GM18861 (cell line): Measurements from ENCODE around the gene ZNF154.
"Not testable (repeated sequence)": the region's sequence is repeated elsewhere in the genome, so short reads cannot be mapped to it uniquely, and the experiment has no call there.

ENCODE experiments used
- ATAC-seq: cut with Tn5 transposase; IDR thresholded peaks from one replicate; pipeline ENCODE4 v1.9.1; 2021; ENCODE audit not compliant: unreplicated experiment

Gene ZNF154

GRCh38 chr19:57708641-57709361, at the start of gene ZNF154:
ZNF154 (minus strand) TSS chr19:57709204; CDS start chr19:57708971, 233 bp downstream.
- ATAC-seq, result no peak

- ATAC-seq, result no peak
Observed at GRCh38 chr19:57757941-57758340, 48.9 kb upstream of the ZNF154 start.

- ATAC-seq, result no peak
Observed at GRCh38 chr19:57755031-57755430, 46.0 kb upstream of the ZNF154 start.

GRCh38 chr19:57754091-57754673, 45.2 kb upstream of the ZNF154 start:
- no peak for ATAC-seq

GRCh38 chr19:57748029-57748428, 39.0 kb upstream of the ZNF154 start:
- no peak for ATAC-seq

- ATAC-seq, result no peak
Observed at GRCh38 chr19:57747472-57747807, 38.4 kb upstream of the ZNF154 start.

- peak; percentile 97 for ATAC-seq
Observed at GRCh38 chr19:57746580-57747471, 37.8 kb upstream of the ZNF154 start, which contains the start of gene ZNF776. ZNF776 (plus strand) TSS chr19:57746815; CDS start chr19:57747059, 244 bp downstream.

- ATAC-seq, result not testable (repeated sequence)
Observed at GRCh38 chr19:57738770-57739169, 29.8 kb upstream of the ZNF154 start.

GRCh38 chr19:57738320-57738719, 29.3 kb upstream of the ZNF154 start:
- ATAC-seq, result not testable (repeated sequence)

GRCh38 chr19:57720878-57721277, 11.9 kb upstream of the ZNF154 start:
- no peak for ATAC-seq

- no peak for ATAC-seq
Observed at GRCh38 chr19:57719901-57720519, 11.0 kb upstream of the ZNF154 start.

- no peak for ATAC-seq
Observed at GRCh38 chr19:57719424-57719823, 10.4 kb upstream of the ZNF154 start.

- no peak for ATAC-seq
Observed at GRCh38 chr19:57712222-57712621, 3.2 kb upstream of the ZNF154 start.

- no peak for ATAC-seq
Observed at GRCh38 chr19:57709616-57710015, 612 bp upstream of the ZNF154 start.

- ATAC-seq, result no peak
Observed at GRCh38 chr19:57706346-57706745, 2.7 kb downstream of the ZNF154 start.

- no peak for ATAC-seq
Observed at GRCh38 chr19:57701625-57702024, 7.4 kb downstream of the ZNF154 start.

- no peak for ATAC-seq
Observed at GRCh38 chr19:57689750-57690149, 19.3 kb downstream of the ZNF154 start.

- no peak for ATAC-seq
Observed at GRCh38 chr19:57688011-57688763, 20.8 kb downstream of the ZNF154 start.

- no peak for ATAC-seq
Observed at GRCh38 chr19:57687363-57688010, 21.5 kb downstream of the ZNF154 start.

- no peak for ATAC-seq
Observed at GRCh38 chr19:57686727-57687126, 22.3 kb downstream of the ZNF154 start.
